HG03575 (cell line): ENCODE data around the gene P3H4.

Experiments
- ATAC-seq: cut with Tn5 transposase; IDR thresholded peaks from one replicate; pipeline ENCODE4 v1.9.1; 2021; ENCODE audit not compliant: unreplicated experiment, insufficient number of reproducible peaks, low FRiP score; ENCODE audit errors: extremely low read depth

The P3H4 gene

DNA sequence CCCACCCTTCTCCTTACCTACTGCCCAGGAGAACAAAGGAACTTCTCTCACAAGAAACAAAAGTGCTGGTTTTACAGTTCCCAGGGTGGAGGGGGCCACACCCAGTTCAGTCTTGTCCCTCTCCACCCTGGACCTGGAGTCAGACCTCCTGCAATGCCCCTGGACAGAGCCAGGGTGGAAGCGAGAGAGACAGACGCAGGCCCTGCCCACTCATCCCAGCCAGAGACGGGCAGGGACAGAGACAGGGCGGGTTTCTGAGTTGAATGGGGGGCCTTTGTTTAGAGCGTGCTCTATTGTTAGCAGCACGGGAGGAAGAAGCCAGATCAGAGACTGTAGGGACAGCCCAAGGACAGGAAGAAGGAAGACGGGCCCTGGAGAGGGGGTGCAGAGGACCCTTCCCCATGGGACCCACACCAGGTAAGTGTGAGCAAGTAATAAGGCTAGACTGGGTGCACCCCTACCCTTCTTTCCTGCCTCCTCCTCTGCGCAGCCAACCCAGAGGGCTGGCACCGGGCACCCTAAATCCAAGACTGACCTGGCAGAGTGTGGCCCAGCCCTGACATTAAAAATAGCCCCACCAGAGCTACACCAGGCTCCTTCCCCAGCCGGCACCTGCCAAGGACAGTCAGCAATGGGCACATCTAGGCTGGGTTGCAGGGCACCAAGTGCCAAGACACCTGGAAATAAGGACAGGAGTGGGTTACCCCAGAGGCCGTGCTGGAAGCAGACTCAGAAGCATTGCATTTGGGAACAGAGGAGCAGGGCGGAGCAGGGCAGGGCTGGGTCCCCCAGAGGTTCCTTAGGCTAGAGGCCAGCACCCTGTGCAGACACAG lies 36.1 kb downstream of the P3H4 start:
- ATAC-seq: no peak

DNA sequence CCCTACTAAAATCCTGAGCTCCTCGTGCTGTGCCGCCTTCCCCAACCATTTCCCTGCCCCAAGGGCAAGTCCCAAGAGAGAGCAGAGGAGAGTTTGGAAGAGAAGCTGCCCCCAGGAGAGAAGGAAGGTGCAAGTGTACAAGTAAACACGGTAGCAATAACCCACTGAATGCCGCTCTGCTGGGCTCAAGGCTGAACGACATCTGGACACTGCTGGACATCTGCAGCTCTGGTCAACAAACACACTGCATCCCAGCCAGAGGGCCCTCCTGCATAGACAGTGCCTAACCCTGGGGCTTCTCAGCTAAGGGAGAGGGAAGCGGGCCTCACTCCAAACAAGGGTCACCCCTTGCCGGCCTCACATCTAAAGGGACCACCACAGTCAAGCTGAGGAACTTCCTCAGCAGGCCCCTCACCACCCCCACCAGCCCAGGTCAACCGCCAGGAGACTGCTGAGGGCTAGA lies 38.0 kb downstream of the P3H4 start:
- ATAC-seq: no peak

DNA sequence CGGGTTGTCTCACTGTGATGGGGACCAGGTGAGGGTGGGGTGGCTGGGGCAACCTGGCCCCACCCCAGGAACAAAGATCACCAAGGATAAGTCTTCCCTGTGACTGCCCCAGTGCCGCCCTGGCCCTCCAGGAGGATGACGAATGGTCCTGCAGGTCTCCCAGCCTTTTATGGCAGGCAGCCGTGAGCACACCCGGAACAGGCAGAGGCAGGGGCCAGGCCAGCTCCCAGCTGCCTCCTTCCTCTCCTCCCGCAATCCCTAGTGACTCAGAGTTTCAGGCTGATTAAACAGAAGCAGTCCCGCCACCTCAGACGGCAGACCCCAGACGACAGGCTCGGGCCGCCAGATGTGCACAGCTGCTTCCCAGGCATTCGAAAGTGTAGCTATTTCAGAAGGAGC lies 38.6 kb downstream of the P3H4 start:
- no peak for ATAC-seq

DNA sequence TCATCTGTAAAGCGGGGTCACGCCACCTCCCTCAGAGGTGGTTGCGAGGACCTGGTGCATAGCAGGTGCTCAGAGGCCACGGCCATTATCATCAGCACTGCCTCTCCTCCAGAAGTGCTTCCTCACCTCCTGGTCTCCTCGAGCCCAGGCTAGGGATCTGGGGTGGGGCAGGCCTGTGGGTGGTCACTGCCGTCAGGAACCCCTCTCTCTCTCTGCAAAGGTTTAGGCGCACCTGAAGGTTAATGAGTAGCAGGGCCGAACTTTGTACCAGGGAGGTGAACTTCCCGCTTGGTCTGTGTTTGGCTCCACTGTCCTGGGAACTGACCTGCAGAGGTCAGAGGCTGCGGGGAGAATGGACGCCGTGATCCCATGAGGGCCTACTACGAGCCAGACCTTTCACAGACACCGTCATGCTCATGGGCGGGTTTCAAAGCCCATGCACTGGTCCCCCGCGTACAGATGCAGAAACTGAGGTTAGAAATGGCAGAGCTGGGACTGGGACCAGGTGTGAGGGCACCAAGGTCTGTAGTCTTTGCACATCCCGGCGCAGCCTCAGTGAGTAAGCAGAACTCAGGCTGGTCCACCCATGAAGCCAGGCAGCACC lies 39.1 kb downstream of the P3H4 start:
- ATAC-seq: no peak

DNA sequence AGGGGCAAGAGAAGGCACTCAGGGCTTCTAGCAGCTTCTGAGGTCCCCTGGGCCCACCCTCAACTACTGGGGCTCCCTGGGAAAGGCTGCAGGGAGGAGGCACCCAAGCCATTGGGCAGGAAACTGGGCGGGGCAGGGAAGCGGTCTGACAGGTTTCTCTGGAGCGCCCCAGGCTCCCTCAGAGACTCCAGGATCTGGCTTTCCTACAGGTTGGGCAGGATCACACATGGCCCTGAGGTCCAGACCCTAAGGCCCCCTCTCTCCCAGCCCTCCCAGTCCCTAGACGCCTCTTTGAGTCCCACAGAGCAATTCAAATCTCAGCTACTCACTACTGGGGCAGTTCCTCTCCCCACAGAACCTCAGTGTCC lies 39.5 kb downstream of the P3H4 start:
- no peak for ATAC-seq

DNA sequence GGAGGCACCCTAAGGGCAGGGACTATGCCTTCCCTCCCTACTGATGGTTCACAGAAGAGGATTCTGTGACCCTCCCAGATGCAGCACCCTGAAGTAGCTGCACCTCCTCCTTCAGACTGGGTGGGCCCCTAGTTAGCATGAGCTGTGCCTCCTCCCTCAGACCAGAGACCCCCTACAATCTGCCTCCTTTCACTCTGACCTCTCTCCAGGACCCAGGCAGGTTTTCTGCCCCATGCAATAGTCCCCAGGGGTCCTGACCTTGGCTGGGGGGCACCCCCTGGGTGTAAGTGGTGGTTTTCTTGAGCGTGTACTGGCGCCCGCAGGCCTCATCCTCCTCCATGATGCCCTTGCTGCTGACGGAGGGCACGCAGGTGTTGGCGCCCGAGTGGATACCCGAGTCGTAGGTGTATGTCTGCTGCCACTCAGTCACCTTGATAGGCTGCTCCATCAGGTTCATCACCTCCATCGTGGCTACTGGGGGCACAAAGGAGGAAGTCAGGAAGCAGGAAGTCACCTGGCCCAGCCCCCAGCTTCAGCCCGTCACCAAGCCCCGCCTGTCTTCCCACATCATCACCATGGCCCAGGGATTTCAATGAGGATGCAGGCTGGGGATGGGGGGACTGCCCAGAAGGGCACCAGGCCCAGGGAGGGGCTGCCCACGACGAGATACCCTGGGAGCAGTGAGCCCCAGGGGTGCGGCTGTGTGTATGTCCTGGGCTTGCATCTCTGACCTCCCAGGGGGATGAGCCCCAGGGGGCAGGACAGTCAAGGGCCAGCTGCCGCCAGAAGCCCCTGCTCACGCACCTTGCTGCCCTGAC lies 40.2 kb downstream of the P3H4 start:
- ATAC-seq: no peak

DNA sequence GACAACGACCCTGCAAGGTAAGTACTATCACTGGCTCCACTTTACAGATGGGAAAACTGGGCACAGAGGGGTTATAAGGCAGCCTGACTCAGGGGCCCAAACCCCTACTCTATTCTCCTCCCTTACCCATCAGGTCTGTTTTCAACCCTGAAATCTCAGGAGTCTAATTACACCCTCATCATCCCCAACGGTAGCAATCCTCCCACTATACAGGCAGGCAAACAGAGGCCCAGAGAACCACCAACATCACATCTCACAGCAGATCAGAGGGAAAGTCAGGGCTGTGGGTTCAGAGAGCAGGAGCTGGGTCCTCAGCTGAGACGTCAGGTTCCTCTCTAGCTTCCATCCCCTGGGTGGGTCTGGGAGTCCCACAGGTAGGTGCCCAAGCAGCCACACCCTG lies 41.8 kb downstream of the P3H4 start:
- ATAC-seq: no peak

DNA sequence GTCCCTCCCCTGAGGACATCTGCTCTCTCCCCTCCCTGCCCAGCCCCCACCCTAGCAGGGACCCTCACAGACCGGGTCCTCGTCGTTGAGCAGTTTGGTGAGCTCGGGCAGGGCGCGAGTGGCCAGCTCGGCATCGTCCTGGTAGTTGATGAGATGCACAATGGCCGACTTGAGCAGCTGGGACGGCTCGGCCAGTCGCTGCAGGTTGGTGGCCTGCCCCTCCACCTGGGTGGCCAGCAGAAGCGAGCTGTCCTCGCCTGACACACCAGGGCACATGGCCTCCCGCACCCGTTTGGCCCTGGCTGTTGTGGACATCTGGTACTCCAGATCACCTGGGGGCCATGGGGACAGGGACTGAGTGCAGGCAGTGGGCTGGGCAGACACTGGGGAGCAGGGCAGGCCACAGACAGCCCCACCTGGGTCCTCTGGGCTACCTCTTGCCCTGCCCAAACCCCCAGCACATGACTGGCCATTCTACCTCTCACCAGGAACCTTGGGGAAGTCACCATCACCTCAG lies 42.3 kb downstream of the P3H4 start:
- ATAC-seq: no peak

DNA sequence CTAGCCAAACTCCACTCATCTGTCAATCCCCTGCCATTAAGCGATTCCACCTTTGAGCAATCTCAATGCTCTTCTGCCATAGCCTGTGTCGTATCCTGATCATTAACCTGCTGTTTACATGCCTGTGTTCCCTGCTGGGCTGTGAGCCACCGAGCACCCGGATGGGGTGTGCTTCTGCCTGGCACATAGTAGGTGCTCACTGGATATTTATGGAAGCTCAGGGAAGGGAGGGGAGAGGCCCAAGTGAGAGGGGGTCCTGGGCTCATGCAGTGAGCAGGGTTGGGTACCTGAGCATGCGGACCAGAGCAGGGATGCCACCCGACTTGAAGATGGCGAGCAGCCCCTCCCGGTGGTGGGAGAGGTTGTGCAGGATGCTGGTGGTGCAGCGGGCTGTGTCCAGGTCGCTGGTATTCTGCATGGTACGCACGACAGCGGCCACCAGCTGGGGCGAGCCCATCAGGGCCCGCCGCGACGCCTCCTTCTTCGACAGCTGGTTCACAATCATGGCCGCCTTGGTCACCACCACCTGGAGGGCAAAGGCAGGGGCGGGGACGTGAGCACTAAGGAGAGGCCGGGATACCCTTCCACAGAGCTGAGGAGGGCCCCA lies 43.0 kb downstream of the P3H4 start:
- no peak for ATAC-seq

DNA sequence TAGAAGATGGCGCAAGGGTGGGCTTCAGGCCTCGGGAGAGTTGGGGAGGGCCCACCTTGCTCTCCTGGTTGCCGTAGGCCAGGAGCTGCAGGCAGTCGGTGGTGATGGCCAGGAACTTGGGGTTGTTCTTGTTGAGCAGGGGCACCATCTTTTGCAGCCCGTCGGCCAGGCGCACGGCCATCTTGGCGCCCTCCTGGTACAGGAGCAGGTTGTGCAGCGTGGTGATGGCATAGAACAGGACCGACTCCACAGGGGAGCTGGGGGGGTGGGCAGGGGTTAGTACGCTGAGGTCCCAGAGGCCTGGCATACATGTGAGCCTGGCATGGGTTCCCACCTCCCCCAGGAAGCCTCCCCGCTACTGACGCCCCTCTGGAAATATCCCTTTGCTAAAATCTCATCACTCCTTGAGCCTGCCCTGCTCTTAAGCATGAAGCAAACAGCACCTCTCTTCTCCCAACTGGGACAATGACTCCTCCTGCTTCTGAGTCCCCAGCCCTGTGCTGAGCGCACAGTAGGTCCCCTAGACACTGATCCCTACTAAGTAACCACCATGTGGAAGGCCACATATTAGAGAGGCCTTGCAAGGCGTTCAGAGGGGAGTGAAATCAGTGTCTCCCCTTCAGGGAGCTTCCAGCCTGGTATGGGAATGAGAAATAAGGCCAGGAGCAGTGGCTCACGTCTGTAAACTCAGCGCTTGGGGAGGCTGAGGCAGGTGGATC lies 44.3 kb downstream of the P3H4 start:
- no peak for ATAC-seq

DNA sequence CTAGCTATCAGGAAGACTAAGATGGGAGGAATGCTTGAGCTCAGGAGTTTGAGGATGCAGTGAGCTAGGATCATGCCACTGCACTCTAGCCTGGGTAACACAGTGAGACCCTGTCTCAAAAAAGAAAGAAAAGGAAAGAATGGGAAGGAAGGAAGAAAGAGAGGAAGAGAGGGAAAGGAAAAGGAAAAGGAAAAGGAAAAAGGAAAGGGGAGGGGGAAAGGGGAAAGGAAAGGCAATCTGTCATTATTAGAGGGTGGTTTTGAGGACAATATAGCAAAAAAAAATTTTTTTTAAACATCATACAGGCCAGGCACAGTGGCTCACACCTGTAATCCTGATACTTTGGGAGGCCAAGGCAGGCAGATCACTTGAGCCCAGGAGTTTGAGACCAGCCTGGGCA lies 45.6 kb downstream of the P3H4 start:
- ATAC-seq: no peak

DNA sequence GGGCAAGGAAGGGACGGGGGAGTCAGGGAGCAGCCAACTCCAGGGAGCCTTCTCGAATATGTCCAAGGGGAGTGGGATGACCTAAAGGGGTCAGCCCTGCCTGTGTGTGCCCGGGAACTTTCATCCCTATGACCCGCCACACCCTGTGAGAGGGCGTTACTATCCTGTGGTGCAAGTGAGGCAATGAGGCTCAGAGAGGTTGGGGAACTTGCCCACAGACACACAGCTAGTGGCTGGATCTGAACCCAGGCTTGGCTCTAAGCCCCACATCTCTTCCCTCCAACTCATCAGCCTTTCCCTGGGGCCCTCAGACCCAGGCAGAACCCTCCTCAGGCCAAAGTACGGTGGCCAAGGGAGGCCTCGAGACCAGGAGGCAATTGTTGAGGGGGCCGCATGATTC lies 48.4 kb downstream of the P3H4 start:
- ATAC-seq: no peak

DNA sequence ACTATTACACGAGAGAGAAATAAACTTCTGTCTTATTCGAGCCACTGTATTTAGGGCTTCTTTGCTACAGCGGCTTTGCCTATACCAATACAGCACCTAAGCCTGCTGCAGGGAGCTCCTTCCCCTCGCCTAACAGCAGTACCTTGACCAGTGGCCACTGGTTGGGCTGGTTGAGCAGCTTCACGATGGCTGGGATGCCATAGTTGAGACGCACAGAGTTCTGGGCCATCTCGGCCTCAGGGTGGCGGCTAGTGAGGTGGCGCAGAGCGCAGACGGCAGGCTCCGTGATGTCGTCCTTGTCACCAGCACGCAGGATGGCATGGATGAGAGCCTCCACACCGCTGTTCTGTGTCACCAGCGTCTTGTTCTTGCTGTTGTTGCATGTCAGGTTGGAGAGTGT lies 48.9 kb downstream of the P3H4 start:
- no peak for ATAC-seq

DNA sequence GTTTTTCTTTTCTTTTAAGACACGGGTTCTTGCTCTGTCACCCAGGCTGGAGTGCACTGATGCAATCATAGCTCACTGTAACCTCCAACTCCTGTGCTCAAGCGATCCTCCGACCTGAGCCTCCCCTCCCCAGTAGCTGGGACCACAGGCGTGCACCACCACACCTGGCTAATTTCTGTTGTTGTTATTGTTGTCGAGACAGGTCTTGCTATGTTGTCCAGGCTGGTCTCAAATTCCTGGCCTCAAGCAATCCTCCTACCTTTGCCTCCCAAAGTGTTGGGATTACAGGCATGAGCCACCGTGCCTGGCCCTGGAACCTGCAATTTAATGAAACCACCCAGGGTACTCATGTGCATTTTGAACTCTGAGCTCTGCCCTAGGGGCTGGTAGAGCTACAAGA lies 49.4 kb downstream of the P3H4 start:
- ATAC-seq: no peak

DNA sequence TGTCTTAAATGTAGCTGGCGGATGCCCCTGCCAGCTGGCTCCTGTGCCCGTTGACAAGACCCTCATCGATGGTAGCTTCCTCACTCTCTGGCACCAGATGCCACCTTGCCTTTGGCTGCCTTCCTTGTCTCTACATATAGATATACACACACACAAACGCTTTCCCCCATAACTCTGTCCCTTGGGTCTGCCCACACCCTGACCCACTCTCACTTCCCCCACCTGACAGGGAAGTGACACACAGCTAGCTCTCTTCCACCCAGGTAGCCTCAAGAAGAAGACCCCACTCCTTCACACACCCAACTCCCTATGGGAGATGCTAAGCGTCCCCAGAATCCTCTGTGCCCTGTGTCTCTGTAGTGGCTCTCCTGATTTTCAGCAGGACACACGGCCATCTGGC lies 50.9 kb downstream of the P3H4 start:
- ATAC-seq: no peak

DNA sequence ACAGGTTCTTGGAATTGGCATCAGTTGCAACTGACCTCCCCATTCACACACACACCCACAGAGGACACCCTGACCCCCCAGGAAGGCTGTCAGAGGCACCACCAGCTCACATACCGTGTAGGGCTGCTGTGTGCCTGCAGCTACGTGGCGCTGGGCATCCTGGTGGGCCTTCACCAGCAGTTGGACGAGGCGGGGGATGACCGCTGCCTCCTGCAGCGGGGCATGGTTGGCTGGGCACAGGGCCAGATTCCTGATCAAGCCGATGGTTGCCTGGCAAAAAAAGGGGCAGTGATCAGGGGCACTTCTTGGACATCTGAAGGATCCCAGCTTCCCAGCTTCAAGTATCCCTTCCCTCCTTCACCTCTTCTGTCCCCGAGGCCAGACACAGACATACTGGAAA lies 53.1 kb downstream of the P3H4 start:
- no peak for ATAC-seq

DNA sequence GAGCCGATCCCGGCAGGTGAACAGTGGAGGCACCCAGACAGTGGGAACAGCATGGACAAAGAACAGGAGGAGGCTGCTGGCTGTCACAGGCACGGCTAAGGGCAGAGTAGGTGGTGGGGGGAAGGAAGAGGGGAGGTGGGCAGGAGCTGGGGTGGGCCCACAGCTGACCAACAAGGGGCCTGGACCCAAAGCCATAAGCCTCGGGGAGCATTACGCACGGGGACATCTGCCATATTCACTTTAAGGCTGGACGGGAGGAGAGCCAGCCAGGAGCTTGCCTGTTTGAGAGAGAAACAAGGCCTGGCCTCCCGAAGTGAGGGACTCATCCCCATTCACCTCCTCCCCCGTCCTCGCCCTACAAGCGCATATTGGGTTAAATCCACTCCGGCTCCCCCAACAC lies 57.7 kb downstream of the P3H4 start:
- no peak for ATAC-seq
